ENCODE results near the gene ZNF638.

ZNF638 gene

DNA sequence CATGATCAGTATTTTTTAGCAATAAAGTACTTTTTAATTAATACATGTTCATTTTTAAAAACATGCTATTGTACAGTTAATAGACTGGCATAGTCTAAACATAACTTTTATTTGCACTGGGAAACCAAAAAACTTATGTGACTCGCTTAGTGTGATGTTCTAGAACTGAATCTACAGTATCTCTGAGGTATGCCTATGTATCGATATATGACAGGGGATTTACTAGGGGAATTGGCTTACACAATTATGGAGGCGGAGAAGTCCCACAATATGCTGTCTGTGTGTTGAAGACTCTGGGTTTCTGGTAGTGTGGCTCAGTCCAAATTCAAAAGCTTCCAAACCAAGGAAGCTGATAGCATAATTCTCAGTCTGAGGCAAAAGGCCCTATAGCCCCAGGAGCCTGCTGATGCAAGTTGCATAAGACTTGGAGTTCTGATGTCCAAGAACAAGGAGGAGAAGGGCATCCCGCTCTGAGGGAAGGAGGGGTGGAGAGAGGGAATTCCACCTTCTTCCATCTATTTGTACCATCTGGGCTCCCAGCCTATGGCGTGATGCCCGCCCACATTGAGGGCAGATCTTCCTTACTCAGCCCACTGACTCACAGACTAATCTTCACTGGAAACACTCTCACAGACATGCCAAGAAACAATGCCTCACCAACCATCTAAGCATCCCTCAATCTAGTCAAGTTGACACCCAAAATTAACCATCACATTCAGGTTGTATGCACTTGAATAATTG, 27.5 kb downstream of the ZNF638 start:
- Mint-ChIP-seq H3K27me3 (no peaks in the 10 kb centered on the region), H3K4me3 (no peak overlapping the region), H3K9me3 (no peaks in the 10 kb centered on the region), H3K4me1 (peaks cover 53% of the 10 kb centered on the region), H3K27ac (peak overlapping the region in 1 of 2 donors; percentile 46)
- no peak for DNase-seq
- ATAC-seq: peak; percentile 37

DNA sequence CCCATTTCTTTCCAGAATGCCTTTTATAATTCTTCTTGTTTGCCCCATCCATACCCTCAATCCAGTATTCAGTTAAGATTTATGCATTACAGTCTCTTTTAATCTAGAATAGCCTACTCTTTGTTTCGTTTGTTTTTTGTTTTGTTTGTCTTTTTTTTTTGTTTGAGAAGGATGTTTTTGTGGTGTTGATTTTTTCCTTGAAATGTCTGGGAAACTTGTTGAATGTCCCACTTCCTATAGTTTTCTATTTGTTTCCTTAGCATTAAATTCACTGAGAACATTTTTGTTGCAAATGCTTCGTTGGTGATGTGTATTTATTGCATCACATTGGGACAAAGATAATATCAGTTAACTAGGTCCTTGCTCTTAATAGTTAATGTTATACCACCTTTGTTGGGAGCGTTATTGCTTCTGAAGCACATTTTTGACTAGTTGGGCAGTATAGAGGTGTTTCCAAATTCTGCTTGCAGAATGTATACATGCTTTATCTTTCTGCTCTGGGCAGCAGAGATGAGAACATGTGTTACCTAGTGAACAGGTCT, 28.9 kb downstream of the ZNF638 start:
- no peaks in the 10 kb centered on the region for H3K9me3 Mint-ChIP-seq
- ATAC-seq (no peak), DNase-seq (no peak)
- no peak overlapping the region for H3K4me3 Mint-ChIP-seq
- peaks cover 53% of the 10 kb centered on the region for H3K4me1 Mint-ChIP-seq
- H3K27me3 Mint-ChIP-seq: no peaks in the 10 kb centered on the region
- peak overlapping the region in 1 of 2 donors; percentile 10 for H3K27ac Mint-ChIP-seq

DNA sequence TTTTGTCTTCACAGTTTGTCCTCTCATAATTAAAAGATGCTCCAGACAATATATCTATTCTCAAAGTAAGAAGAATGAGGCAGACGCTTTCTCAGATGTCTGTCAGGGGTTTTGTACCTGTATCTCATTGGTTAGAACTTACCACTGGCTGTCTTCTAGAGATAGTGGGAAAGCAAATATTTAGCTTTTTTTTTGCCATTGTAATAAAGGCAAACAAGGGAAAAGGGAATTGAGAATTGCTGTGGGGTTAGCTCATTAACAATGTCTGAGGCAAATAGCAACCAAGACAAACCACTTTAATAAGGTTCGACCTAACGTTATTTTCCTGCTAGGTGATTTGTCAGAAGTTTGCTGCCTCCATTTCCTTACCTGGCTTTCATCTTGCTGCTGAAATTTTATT, 30.0 kb downstream of the ZNF638 start:
- DNase-seq (no peak), ATAC-seq (no peak)
- no peak overlapping the region for H3K4me3 Mint-ChIP-seq
- no peaks in the 10 kb centered on the region for H3K27me3 Mint-ChIP-seq
- no peak overlapping the region for H3K27ac Mint-ChIP-seq
- H3K4me1 Mint-ChIP-seq: peaks cover 47% of the 10 kb centered on the region
- H3K9me3 Mint-ChIP-seq: no peaks in the 10 kb centered on the region

DNA sequence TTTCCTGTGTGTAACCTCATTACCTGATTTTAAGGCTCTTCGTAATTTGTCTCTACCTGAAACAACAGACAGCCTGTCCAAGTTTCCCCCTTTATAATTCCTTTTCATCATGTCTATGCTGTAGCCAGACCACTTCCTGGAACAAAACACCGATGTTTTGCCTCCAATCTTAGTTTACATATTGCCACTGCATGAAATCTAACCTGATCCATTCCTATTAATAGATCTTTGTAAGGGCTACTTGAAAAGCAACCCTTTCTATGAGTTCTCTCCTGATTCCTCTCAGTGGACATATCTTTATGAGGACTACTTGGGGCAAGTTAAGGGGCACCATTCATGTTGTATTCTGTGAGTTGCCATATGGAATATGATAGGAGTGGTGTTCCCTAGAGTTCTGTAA, 30.9 kb downstream of the ZNF638 start:
- Mint-ChIP-seq H3K27me3 (no peaks in the 10 kb centered on the region), H3K4me3 (no peak overlapping the region), H3K4me1 (peaks cover 42% of the 10 kb centered on the region), H3K27ac (peak overlapping the region; percentile 13 to 84), H3K9me3 (no peaks in the 10 kb centered on the region)
- ATAC-seq: no peak
- no peak for DNase-seq

DNA sequence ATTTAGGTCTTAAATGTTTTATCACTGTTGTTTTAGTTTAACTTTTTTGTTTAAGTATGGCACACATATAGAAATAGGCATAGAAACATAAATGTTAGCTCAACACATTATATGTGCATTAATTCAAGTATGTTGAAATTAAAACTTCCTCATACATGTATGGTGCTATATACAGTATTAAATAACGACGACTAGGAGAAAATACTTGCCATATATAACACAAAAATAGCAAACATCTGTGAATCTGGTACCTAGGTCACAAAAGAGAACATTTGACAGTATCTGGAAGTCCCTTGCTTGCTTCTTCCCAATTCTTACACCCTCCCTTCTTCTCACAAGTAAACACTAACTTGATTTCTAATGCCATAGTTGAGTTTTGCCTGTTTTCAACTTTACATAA, 38.4 kb downstream of the ZNF638 start:
- Mint-ChIP-seq H3K4me1 (peaks cover 12% of the 10 kb centered on the region), H3K9me3 (no peaks in the 10 kb centered on the region), H3K4me3 (no peak overlapping the region), H3K27ac (no peak overlapping the region), H3K27me3 (no peaks in the 10 kb centered on the region)
- DNase-seq (no peak), ATAC-seq (no peak)

DNA sequence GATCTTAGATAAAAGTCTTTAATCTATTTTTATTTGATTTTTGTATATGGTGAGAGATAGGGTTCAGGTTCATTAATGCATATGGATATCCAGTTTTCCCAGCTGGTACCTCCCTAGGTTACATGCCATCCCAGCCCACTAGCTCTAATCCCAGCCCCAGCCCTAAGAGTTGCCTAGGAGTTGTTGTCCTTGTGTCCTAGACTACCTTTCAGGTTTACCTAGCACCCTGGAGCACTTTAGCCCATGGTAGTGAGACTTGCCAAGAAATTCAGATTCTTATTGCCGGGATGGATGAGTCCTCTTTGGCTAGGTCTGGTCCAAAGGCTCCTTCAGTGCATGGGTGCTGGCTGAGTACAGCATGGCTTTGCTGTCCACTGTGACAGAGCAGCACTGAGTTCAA, 40.5 kb downstream of the ZNF638 start:
- DNase-seq: no peak
- Mint-ChIP-seq H3K4me3 (no peak overlapping the region), H3K27me3 (no peaks in the 10 kb centered on the region), H3K4me1 (peaks cover 15% of the 10 kb centered on the region), H3K9me3 (no peaks in the 10 kb centered on the region), H3K27ac (no peak overlapping the region)
- no peak for ATAC-seq

DNA sequence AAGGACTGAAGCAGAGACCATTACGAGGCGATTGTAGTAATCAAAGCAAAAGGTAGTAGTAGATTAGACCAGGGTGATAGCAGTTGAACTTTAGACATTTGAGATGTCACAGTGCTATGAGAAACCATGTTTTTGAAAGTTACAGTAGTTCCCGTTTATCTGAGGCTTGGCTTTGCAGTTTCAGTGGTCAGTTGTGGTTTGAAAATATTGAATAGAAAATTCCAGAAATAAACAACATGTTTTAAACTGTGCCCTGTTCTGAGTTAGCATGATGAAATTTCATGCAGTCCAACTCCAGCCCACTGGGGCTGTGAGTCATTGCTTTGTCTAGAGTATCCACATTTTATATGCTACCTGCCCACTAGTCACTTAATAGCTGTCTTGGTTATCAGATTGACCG, 47.5 kb downstream of the ZNF638 start:
- H3K27ac Mint-ChIP-seq: peak overlapping the region in 1 of 2 donors; percentile 92
- ATAC-seq (peak; percentile 63), DNase-seq (no peak)
- H3K4me3 Mint-ChIP-seq: no peak overlapping the region
- H3K4me1 Mint-ChIP-seq: peaks cover 19% of the 10 kb centered on the region
- H3K27me3 Mint-ChIP-seq: no peaks in the 10 kb centered on the region
- H3K9me3 Mint-ChIP-seq: no peaks in the 10 kb centered on the region

DNA sequence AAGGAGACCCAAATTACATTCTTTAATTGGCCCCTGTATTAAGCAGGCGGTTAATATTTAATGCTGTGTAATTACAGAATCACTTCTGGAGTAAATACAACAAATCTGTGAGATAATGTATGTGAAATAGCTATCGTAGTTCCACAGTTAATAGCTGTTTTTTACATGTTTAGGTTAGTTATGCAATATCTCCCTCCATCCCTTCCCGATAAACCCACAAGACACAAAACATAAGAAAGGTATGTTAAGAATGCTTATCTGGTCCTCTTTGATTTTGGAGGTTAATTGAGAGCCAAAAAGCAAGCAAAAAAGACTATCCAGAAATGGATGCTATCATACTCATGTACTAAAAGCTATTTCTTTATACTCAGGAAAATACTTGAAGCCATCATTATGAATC, 49.1 kb downstream of the ZNF638 start:
- H3K27ac Mint-ChIP-seq: no peak overlapping the region
- DNase-seq (no peak), ATAC-seq (no peak)
- no peaks in the 10 kb centered on the region for H3K27me3 Mint-ChIP-seq
- no peak overlapping the region for H3K4me3 Mint-ChIP-seq
- no peaks in the 10 kb centered on the region for H3K9me3 Mint-ChIP-seq
- peaks cover 19% of the 10 kb centered on the region for H3K4me1 Mint-ChIP-seq

DNA sequence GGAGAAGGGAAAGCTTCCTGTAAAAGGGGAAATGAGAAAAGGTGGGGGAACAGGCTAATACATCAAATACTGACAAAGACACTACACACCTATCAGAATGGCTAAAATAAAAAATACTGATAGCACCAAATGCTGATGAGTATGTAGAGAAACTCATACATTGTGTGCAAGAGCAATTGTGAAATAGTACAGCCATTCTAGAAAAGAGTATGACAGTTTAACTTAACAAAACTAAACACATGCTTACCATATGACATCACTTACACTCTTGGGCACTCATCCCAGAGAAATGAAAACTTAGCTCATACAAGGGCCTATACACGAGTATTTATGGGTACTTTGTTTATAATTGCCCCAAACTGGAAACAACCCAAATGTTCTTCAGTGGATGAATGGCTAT, 53.4 kb downstream of the ZNF638 start:
- no peak for DNase-seq
- Mint-ChIP-seq H3K27ac (no peak overlapping the region), H3K27me3 (no peaks in the 10 kb centered on the region), H3K4me3 (no peak overlapping the region), H3K9me3 (peaks cover 0 to 9% of the 10 kb centered on the region in 2 donors), H3K4me1 (no peaks in the 10 kb centered on the region)
- ATAC-seq: no peak

DNA sequence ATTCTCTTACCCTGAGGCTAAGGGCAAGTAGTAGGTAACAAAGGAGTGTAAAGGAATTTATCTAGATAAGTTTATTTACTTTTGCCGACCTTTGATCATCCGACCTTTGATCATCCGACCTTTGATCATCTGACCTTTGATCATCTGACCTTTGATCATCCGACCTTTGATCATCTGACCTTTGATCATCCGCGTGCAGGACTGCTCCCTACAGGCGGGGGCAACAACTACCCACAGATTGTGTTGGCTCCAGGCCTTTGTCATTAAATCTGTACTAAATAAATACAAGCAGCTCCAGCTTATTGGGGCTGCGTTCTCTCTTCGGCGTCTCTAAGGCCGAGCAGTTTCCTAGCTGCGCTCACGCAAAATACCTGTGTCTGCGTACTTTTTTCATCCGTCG, 56.6 kb downstream of the ZNF638 start:
- Mint-ChIP-seq H3K9me3 (peaks cover 0 to 9% of the 10 kb centered on the region in 2 donors), H3K27ac (peak overlapping the region in 1 of 2 donors; percentile 46), H3K4me3 (no peak overlapping the region), H3K4me1 (no peaks in the 10 kb centered on the region), H3K27me3 (no peaks in the 10 kb centered on the region)
- DNase-seq (no peak), ATAC-seq (no peak)

DNA sequence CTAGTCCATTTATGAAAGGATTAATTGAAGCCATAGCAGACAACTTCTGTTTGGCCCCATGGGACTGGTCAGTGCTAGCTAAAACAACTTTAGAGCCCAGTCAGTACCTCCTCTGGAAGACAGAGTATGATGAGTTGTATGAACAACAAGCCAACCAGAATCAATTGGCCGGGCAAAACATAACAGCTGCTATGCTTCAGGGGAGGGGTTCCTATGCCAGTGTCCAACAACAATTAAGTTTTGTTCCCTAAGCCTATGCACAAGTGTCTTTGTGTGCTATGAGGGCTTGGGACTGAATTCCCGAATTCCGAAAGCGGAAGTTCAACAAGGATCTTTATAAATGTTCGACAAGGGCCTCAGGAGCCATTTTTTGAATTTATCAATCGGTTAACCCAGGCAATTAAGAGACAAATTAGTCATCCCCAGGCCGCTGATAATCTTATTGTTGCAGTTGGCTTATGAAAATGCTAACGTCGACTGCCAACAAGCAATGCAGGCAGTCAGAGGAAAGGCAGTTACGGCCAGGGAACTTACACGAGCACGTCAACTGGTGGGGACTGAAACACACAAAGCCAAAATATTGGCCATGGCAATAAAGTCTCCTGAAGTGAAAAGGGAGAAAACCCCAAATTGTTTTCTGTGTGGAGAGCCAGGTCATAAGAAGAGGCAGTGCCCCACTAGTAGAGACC, 57.9 kb downstream of the ZNF638 start:
- Mint-ChIP-seq H3K27ac (no peak overlapping the region), H3K27me3 (no peaks in the 10 kb centered on the region), H3K4me3 (no peak overlapping the region), H3K9me3 (peaks cover 0 to 9% of the 10 kb centered on the region in 2 donors), H3K4me1 (no peaks in the 10 kb centered on the region)
- ATAC-seq: no peak
- no peak for DNase-seq

DNA sequence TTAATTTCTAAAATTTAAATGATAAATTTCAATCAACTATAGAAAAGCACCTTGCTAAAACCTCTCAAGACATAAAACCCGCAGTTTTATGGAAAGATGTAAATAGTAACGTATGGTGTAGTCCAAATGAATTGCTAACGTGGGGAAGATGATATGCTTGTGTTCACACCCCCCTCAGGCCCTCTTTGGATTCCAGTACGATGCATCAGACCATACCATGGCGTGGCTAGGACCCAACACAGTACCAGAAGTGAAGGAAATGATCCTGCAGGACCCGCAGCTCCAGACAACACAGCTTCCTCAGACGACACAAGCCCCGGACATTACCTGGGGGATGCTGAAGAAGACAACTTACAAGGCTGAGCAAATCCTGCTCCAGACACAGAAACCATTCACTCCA, 61.6 kb downstream of the ZNF638 start:
- DNase-seq (no peak), ATAC-seq (no peak)
- Mint-ChIP-seq H3K9me3 (peaks cover 0 to 5% of the 10 kb centered on the region in 2 donors), H3K27me3 (no peaks in the 10 kb centered on the region), H3K4me3 (no peak overlapping the region), H3K4me1 (peaks cover 5% of the 10 kb centered on the region), H3K27ac (no peak overlapping the region)

DNA sequence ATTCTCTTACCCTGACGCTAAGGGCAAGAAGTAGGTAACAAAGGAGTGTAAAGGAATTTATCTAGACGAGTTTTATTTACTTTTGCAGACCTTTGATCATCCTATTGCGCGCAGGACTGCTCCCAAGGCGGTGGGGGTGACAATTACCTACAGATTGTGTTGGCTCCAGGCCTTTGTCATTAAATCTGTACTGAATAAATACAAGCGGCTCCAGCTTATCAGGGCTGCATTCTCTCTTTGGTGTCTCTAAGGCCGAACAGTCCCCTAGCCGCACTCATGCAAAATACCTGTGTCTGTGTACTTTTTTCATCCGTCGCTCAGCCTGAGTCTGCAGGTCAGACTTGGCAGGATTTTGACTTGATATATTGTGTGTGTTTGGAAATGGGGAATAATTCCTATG, 63.9 kb downstream of the ZNF638 start:
- Mint-ChIP-seq H3K27me3 (no peaks in the 10 kb centered on the region), H3K9me3 (no peaks in the 10 kb centered on the region)
- no peak for DNase-seq

DNA sequence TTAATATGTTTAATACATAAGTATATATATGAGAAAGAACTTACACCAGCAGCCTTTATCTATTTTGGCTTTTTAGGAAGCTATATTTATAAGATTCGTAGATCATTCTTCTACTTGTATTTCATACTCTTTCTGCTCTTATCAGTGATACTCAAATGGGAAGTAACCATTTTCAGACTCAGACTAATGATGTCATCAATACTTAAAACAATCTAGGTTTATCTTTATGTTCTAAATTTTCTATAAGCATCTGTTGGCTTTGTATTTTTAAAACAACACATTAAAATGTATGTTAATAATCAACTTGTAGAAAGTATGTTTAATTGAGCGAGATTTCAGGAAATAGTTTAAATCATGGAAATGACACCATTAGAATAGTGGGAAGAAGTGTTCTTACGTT, 70.8 kb downstream of the ZNF638 start:
- ATAC-seq (no peak), DNase-seq (no peak)
- Mint-ChIP-seq H3K4me3 (no peak overlapping the region), H3K9me3 (no peaks in the 10 kb centered on the region), H3K4me1 (peaks cover 5% of the 10 kb centered on the region), H3K27ac (no peak overlapping the region), H3K27me3 (no peaks in the 10 kb centered on the region)

More for the DNA sequence above, 63.9 kb downstream of the ZNF638 start:
- Mint-ChIP-seq H3K4me3 (no peak overlapping the region), H3K27ac (no peak overlapping the region), H3K4me1 (peaks cover 5% of the 10 kb centered on the region)
- ATAC-seq: no peak

DNA sequence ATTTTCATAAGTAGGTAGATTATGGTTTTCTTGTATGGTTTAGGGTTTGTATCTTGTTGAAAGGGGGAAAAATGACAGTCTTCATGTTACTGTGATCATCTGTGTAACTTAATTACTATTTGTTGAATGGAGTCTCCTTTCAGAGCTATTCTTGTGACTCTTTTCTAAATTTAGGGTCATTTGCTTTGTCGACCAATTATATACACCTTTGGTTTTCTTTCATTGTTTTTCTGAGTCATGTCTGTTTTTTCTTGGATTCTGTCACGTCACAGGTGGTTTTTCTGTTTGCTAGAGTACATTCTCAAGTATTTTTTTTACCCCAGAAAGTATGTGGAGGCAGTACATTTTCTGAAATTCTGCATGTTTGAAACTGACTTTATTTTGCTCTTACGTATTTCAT, 78.0 kb downstream of the ZNF638 start:
- Mint-ChIP-seq H3K4me3 (no peak overlapping the region), H3K27me3 (no peaks in the 10 kb centered on the region), H3K4me1 (no peaks in the 10 kb centered on the region), H3K9me3 (peaks cover 0 to 5% of the 10 kb centered on the region in 2 donors), H3K27ac (no peak overlapping the region)
- ATAC-seq (no peak), DNase-seq (no peak)

DNA sequence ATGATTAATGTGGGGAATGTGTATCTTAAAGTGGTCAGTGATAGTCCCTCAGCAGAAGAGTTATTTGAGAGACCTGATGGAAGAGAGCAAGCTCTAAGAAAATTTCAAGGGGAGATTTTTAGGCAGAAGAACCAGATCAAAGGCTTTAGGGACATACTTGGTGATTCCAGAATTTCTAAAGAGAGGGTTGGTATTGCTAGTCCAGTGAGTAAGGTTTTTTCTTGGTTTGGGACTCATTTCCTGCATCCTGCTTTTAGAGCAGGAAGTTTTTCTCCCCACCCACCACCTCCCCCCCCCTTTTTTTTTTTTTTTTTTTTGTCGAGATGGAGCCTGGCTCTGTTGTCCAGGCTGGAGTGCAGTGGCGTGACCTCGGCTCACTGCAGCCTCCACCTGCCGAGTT, 79.1 kb downstream of the ZNF638 start:
- Mint-ChIP-seq H3K4me1 (no peaks in the 10 kb centered on the region), H3K9me3 (peaks cover 0 to 5% of the 10 kb centered on the region in 2 donors), H3K27ac (no peak overlapping the region), H3K27me3 (no peaks in the 10 kb centered on the region), H3K4me3 (no peak overlapping the region)
- DNase-seq: no peak
- no peak for ATAC-seq
